HEK293 (cell line): ENCODE data around the gene ATP23.

Source experiments
- CTCF ChIA-PET: fragments of 350-600 bp; formaldehyde crosslinking; extraction: SDS; loops from one replicate; lab custom pipeline; 2021; ENCODE audit warnings: antibody characterized with exemption; lab: Yijun Ruan, JAX
- POLR2A ChIA-PET: fragments of 300-600 bp; formaldehyde crosslinking; extraction: SDS; loops from one replicate; lab custom pipeline; 2020; ENCODE audit warnings: antibody characterized with exemption, inconsistent platforms; lab: Yijun Ruan, JAX
- H3K27ac ChIP-seq: fragments of 200-500 bp; sonication (Bioruptor generic); 2 replicates; pipeline ENCODE4 v1.5.1; 2014; ENCODE audit warnings: low read depth, low read length, control low read depth, inconsistent platforms; ENCODE audit errors: extremely low read depth
- H3K36me3 ChIP-seq, 2 experiments: fragments of 200-500 bp in 1 of 2; sonication (Bioruptor generic) in 1 of 2; 1 replicate in 1 of 2; 2 replicates in 1 of 2; pipeline ENCODE4 v1.5.1; 2014 to 2017; ENCODE audit warnings: inconsistent platforms in 2 of 2, low read length in 2 of 2; ENCODE audit not compliant: control insufficient read depth in 2 of 2, insufficient read depth in 1 of 2
- H3K4me1 ChIP-seq: fragments of 200-500 bp; sonication (Bioruptor generic); 2 replicates; pipeline ENCODE4 v1.5.1; 2014; ENCODE audit warnings: mild to moderate bottlenecking, low read length, inconsistent platforms; ENCODE audit not compliant: control insufficient read depth, insufficient read depth
- H3K4me3 ChIP-seq: 2 replicates; pipeline ENCODE4 v1.5.1; 2011; ENCODE audit warnings: low read depth, mild to moderate bottlenecking, control low read depth, low read length, moderate library complexity
- H3K9me3 ChIP-seq: fragments of 200-500 bp; sonication (Bioruptor generic); 2 replicates; pipeline ENCODE4 v1.5.1; 2014; ENCODE audit warnings: low read depth, low read length, inconsistent platforms; ENCODE audit not compliant: control insufficient read depth, insufficient read depth
- HOXC10 ChIP-seq: sonication (generic); formaldehyde crosslinking; IDR thresholded peaks from 2 replicates; pipeline ENCODE4 v1.8.1; 2023; ENCODE audit warnings: mild to moderate bottlenecking, missing genetic modification reagents
- HOXD13 ChIP-seq: sonication (generic); formaldehyde crosslinking; IDR thresholded peaks from 2 replicates; pipeline ENCODE4 v1.8.0; 2022; ENCODE audit warnings: missing genetic modification reagents, borderline replicate concordance
- KLF16 ChIP-seq: fragments of 450-650 bp; formaldehyde crosslinking; IDR thresholded peaks from 2 replicates; pipeline ENCODE4 v1.5.1; 2017; ENCODE audit warnings: missing biosample characterization, missing genetic modification characterization
- SALL2 ChIP-seq: fragments of 450-650 bp; formaldehyde crosslinking; IDR thresholded peaks from 2 replicates; pipeline ENCODE4 v1.5.0; 2017; ENCODE audit warnings: missing biosample characterization, mild to moderate bottlenecking, missing genetic modification characterization, borderline replicate concordance
- SP3 ChIP-seq: fragments of 450-650 bp; formaldehyde crosslinking; IDR thresholded peaks from 2 replicates; pipeline ENCODE4 v1.5.1; 2016; ENCODE audit warnings: missing biosample characterization, missing genetic modification characterization
- ZBTB10 ChIP-seq: fragments of 450-650 bp; formaldehyde crosslinking; IDR thresholded peaks from 2 replicates; pipeline ENCODE4 v1.5.1; 2016; ENCODE audit warnings: missing biosample characterization, missing genetic modification characterization
- ZBTB26 ChIP-seq: fragments of 450-650 bp; formaldehyde crosslinking; optimal IDR thresholded peaks from 2 replicates; pipeline ENCODE3; 2016; ENCODE audit warnings: missing biosample characterization, mild to moderate bottlenecking, missing genetic modification characterization
- ZBTB44 ChIP-seq: fragments of 450-650 bp; IDR thresholded peaks from 2 replicates; pipeline ENCODE4 v1.5.1; 2018; ENCODE audit warnings: missing biosample characterization, mild to moderate bottlenecking, missing genetic modification characterization
- ZBTB48 ChIP-seq: fragments of 450-650 bp; formaldehyde crosslinking; IDR thresholded peaks from 2 replicates; pipeline ENCODE4 v1.5.1; 2016; ENCODE audit warnings: missing biosample characterization, missing genetic modification characterization
- ZNF112 ChIP-seq: fragments of 450-650 bp; formaldehyde crosslinking; IDR thresholded peaks from 2 replicates; pipeline ENCODE4 v1.5.0; 2017; ENCODE audit warnings: missing biosample characterization, missing genetic modification characterization
- ZNF114 ChIP-seq: fragments of 450-650 bp; formaldehyde crosslinking; IDR thresholded peaks from 2 replicates; pipeline ENCODE4 v1.5.0; 2017; ENCODE audit warnings: missing biosample characterization, missing genetic modification characterization
- ZNF23 ChIP-seq: fragments of 450-650 bp; formaldehyde crosslinking; IDR thresholded peaks from 2 replicates; pipeline ENCODE4 v1.5.1; 2016; ENCODE audit warnings: missing biosample characterization, missing genetic modification characterization, borderline replicate concordance
- ZNF274 ChIP-seq, 2 experiments: fragments of 200-500 bp in 1 of 2; fragments of 450-650 bp in 1 of 2; sonication (Bioruptor generic) in 1 of 2; formaldehyde crosslinking in 1 of 2; IDR thresholded peaks; 2 replicates each; pipeline versions ENCODE4 v1.5.1 to v1.6.1; 2014 to 2016; ENCODE audit warnings: borderline replicate concordance in 1 of 2, inconsistent platforms in 1 of 2, low read length in 1 of 2, missing biosample characterization in 1 of 2, missing genetic modification characterization in 1 of 2
- ZNF302 ChIP-seq: fragments of 450-650 bp; formaldehyde crosslinking; IDR thresholded peaks from 2 replicates; pipeline ENCODE4 v1.5.1; 2016; ENCODE audit warnings: missing biosample characterization, missing genetic modification characterization, low read depth
- ZNF529 ChIP-seq: fragments of 450-650 bp; formaldehyde crosslinking; IDR thresholded peaks from 2 replicates; pipeline ENCODE4 v1.5.1; 2017; ENCODE audit warnings: missing genetic modification characterization, missing biosample characterization; ENCODE audit not compliant: insufficient replicate concordance
- ZNF555 ChIP-seq: fragments of 450-650 bp; formaldehyde crosslinking; conservative IDR thresholded peaks from 2 replicates; pipeline ENCODE4 v1.5.1; 2017; ENCODE audit warnings: missing biosample characterization, mild to moderate bottlenecking, missing genetic modification characterization, inconsistent platforms
- ZNF600 ChIP-seq: fragments of 450-650 bp; formaldehyde crosslinking; IDR thresholded peaks from 2 replicates; pipeline ENCODE4 v1.5.1; 2016; ENCODE audit warnings: missing biosample characterization, missing genetic modification characterization
- ZNF692 ChIP-seq: fragments of 450-650 bp; formaldehyde crosslinking; IDR thresholded peaks from 2 replicates; pipeline ENCODE4 v1.5.1; 2016; ENCODE audit warnings: missing biosample characterization, missing genetic modification characterization
- ZNF843 ChIP-seq: fragments of 450-650 bp; formaldehyde crosslinking; IDR thresholded peaks from 2 replicates; pipeline ENCODE4 v1.5.1; 2016; ENCODE audit warnings: missing biosample characterization, missing genetic modification characterization

Gene ATP23

GRCh38 chr12:57954768-57955167, 13.4 kb downstream of the ATP23 start:
- Histone ChIP-seq H3K27ac (no peak overlapping the region), H3K4me3 (no peak overlapping the region), H3K4me1 (no peaks in the 10 kb centered on the region), H3K9me3 (no peaks in the 10 kb centered on the region), H3K36me3 (peaks cover 0 to 44% of the 10 kb centered on the region in 2 experiments; a peak in 2 of 3 replicates)
- CTCF ChIA-PET, result interaction anchor here (0.6 kb wide), 1 partner anchor 93 kb away, joined by 4 read pairs; no protein-coding TSS in a partner anchor
- POLR2A ChIA-PET, result no interaction called here
- TF ChIP-seq ZNF600, result no peak
- no peak for TF ChIP-seq HOXD13 (CRISPR knock-in tag)
- TF ChIP-seq ZNF692 (tag by site-specific recombination), result no peak
- TF ChIP-seq ZNF274 (IDR thresholded peaks at IDR 0.05; ENCODE audit: low read length), result no peak
- TF ChIP-seq ZNF274 (tag by site-specific recombination; IDR thresholded peaks at IDR 0.05; ENCODE audit: borderline replicate concordance), result no peak

- POLR2A ChIA-PET, result no interaction called here
- Histone ChIP-seq H3K27ac (no peak overlapping the region), H3K36me3 (peaks cover 0 to 30% of the 10 kb centered on the region in 2 experiments; a peak in 2 of 3 replicates), H3K4me3 (no peak overlapping the region)
- CTCF ChIA-PET, result no interaction called here
- TF ChIP-seq KLF16 (no peak), SALL2 (tag by site-specific recombination) (no peak), ZNF23 (tag by site-specific recombination) (no peak), ZBTB26 (tag by site-specific recombination) (no peak), ZNF112 (no peak)
- TF ChIP-seq, all 188 proteins: peak for 0
- Histone ChIP-seq H3K9me3 (no peaks in the 10 kb centered on the region), H3K4me1 (no peaks in the 10 kb centered on the region)
Observed at GRCh38 chr12:57958061-57958657, 16.8 kb downstream of the ATP23 start.

- ChIA-PET POLR2A (no interaction called here), CTCF (interaction anchor here (0.5 to 1.0 kb wide), 3 partner anchors 344 to 1185 kb away, joined by 3 to 6 read pairs (median 4); no protein-coding TSS in a partner anchor)
- no peaks in the 10 kb centered on the region for H3K9me3 ChIP-seq
- H3K4me1 ChIP-seq, result no peaks in the 10 kb centered on the region
- no peak overlapping the region for H3K27ac ChIP-seq
- H3K4me3 ChIP-seq, result no peak overlapping the region
- H3K36me3 ChIP-seq, result no peaks in the 10 kb centered on the region
- no peak for TF ChIP-seq ZNF302 (tag by site-specific recombination)
- no peak for TF ChIP-seq ZNF843 (tag by site-specific recombination)
- no peak for TF ChIP-seq ZNF529
- no peak for TF ChIP-seq ZNF114
- TF ChIP-seq ZBTB10 (tag by site-specific recombination), result no peak
- TF ChIP-seq SP3 (tag by site-specific recombination), result no peak
- TF ChIP-seq ZBTB48 (tag by site-specific recombination), result no peak
- TF ChIP-seq HOXC10, result no peak
- no peak for TF ChIP-seq ZBTB44 (tag by site-specific recombination)
- no peak for TF ChIP-seq ZNF555 (tag by site-specific recombination)
Observed at GRCh38 chr12:57964421-57964820, 23.1 kb downstream of the ATP23 start.
